Inflammatory macrophage treated with lipopolysaccharide for 1 hour (primary cell): ENCODE results near the gene SIRPB1.
"Not testable (repeated sequence)": the region's sequence is repeated elsewhere in the genome, so short reads cannot be mapped to it uniquely, and the experiment has no call there.

Experiments used
- DNase-seq, 2 donors: peaks; one replicate each; pipeline ENCODE4 v3.0.0-alpha.2; 2020 to 2022

SIRPB1 gene

DNA sequence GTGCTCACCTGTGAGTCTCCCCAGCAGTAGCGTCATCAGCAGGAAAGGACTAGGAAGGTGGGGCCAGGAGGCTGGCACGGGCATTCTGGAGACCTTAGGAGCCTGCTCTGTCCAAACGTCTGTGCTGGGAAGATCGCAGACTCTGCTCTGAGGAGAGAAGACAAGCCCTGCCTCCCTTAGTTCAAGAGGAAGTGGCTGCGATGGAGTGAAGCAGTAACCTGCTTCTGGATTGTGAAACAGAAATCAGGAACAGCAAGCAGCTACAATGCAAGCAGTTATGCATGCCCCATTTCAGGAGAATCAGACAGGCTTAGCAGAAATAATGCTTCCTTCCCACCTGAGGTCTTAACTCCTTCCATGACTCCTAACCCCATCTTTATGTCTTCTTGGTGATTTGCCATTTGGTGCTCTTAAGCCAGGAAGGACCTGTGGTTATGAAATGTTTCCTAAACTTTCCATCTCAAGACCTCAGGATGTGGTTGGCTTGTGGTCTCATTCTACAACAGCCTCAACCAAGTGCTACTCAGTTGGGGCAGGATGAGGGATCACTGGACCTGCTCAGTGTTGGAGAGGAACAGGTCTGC, at the start of gene SIRPB1:
SIRPB1 (minus strand) TSS at position 149 of the 584 bp plus-strand sequence; CDS start at position 84, 65 bp downstream.
- peak; percentile 58 to 68 for DNase-seq

- DNase-seq, result no peak
These were observed 49.5 kb upstream of the SIRPB1 start for GRCh38 chr20:1669304-1669703.

DNA sequence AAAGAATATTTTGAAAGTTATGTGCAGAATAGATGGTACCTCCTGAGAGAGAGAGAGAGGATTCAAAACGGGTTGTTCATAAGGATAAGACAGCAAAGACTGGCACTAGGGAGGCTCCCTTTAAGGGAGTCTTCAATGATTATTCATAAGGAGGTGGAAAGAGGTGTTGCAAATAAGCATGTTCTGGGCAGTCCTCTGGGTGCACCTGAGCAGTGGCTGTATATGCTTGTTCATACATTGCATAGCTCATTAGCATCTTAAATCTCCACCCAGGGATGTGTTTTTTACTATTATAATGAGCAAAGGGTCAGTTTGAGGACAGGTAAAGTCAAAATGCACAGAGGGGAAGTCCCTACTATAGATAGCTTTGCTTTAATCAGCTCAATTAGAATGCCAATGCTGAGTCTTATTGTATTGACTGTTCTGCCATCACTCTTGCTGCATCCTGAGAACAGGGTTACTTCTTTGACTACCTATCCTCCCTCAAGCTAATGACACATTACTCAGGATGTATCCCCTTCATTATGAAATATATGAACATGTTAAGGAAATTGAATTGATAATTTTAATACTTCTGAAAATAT, 47.8 kb upstream of the SIRPB1 start:
- no peak for DNase-seq

GRCh38 chr20:1666802-1667201, 47.0 kb upstream of the SIRPB1 start:
- no peak for DNase-seq

GRCh38 chr20:1665345-1665744, 45.5 kb upstream of the SIRPB1 start:
- DNase-seq, result no peak

DNA sequence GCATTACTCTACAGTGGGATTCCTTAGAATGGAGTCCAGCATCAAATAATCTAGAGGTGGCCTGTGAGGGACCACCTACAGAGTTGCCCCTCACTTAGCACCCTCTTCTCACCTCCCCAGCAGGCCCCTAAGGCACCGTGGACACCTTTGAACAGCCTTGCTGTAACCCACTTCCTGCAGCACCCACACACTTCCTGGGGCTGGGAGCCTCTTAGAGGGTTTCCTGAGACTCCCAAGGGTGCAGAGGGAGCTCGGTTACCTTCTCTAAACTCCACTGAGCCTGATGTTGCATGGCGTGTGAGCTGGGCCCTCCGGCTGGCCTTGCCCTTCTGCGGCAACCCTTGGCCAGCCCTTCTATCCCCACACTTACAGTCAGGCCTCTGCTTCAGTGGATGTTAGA, 45.1 kb upstream of the SIRPB1 start:
- no peak for DNase-seq

DNA sequence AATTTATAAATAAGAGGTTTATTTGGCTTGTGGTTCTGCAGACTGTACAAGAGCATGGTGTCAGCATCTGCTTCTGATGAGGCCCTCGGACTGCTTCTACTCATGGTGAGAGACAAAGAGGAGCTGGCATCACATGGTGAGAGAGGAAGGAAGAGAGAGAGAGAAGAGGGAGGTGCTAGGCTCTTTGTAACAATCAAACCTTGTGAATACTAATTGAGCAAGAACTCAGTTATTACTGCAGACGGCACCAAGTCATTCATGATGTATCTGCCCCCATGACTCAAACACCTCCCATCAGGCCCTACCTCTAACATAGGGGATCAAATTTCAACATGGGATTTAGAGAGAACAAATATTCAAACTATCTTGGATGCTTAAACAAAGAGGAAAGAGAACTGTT, 44.1 kb upstream of the SIRPB1 start:
- DNase-seq, result peak; percentile 22 to 49

GRCh38 chr20:1661542-1662299, 41.9 kb upstream of the SIRPB1 start:
- peak; percentile 59 to 74 for DNase-seq

- no peak for DNase-seq
These were observed 40.4 kb upstream of the SIRPB1 start for GRCh38 chr20:1660246-1660645.

DNA sequence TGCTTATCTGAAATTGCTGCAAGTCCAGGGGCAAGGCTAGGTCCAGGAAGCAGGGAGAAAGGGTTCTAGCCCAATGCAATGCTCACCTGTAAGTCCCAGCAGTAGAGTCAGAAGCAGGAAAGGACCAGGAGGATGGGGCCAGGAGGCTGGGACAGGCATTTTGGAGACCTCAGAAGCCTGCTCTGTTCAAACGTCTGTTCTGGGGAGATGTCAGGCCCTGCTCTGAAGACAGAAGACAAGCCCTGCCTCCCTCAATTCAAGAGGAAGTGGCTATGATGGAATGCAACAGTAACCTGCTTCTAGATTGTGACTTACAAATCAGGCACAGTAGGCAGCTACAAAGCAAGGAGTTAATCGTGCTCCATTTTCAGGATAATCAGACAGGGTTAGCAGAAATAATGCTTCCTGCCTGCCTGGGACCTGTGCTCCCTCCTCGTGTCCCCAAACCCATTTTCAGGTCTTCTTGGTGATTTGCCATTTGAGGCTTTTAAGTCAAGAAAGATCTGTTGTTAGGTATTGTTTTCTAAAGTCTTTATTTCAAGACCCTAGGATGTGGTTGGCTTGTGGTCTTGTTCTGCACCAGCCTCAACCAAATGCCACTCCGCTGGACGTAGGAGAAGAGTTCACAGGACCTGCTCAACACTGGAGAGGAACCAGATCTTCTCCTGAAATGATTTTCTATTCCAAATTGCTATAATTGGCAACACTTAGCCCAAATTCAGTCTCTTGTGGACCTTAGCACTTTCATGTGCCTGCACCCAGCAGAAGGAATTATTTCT, 37.9 kb upstream of the SIRPB1 start, which contains the start of gene SIRPG:
SIRPG (minus strand) TSS at position 224 of the 779 bp plus-strand sequence; CDS start at position 159, 65 bp downstream.
- DNase-seq, result no peak

DNA sequence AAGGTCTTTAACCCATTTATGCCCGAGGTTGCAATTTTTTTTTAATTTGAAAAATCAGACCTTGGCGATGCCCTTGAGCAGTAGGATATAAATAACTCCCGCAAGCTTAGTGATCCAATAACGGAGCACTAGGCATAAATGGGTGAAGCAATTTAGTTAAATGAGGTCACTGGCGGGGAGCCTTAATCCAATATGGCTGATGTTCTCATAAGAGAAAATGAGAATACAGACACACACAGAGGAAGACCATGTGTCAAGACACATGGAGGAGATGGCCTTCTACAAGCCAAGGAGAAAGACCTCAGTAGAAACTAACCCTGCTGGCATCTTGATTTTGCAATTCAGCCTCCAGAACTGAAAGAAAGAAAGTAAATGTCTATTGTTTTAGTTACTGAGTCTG, 37.0 kb upstream of the SIRPB1 start:
- no peak for DNase-seq

DNA sequence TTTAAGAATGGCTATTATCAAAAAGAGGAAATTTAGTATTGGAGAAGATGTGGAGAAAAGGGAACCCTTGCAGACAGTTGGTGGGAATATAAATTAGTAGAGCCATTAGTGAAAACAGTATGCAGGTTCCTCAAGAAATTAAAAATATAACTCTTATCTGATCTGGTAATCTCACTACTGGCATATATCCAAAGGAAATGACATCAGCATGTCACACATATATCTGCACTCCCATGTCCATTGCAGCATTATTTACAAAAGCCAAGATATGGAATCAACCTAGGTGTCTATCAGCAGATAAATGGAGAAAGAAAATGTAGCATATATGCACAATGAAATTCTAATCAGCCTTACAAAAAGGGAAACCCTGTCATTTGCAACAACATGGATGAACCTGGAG, 35.2 kb upstream of the SIRPB1 start:
- DNase-seq, result no peak

GRCh38 chr20:1652960-1653359, 33.2 kb upstream of the SIRPB1 start:
- no peak for DNase-seq

GRCh38 chr20:1652104-1652503, 32.3 kb upstream of the SIRPB1 start:
- no peak for DNase-seq

- no peak for DNase-seq
These were observed 31.7 kb upstream of the SIRPB1 start for GRCh38 chr20:1651268-1652058.

GRCh38 chr20:1648101-1648500, 28.3 kb upstream of the SIRPB1 start:
- DNase-seq, result no peak

DNA sequence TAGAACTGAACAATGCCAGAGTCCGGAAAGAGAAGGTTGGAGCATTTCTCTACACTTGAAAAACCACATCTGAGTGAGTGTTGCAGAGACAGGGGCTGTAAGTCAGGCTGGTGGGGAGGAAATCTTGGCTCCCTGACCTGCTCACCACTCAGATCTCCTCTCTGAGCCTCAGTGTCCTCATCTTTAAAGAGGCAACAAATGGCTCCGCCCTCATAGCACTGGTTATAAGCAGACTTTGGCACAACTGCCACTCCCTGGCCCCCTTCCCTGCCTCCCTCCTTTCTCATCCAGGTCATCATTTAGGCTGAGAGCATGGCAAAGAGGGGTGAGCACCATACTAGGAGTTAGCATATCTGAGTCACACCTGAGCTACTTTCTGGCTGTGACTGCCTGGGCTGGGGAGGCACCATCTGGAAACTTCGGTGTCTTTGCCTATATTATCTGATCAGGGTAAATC, 27.2 kb upstream of the SIRPB1 start:
- no peak for DNase-seq

DNA sequence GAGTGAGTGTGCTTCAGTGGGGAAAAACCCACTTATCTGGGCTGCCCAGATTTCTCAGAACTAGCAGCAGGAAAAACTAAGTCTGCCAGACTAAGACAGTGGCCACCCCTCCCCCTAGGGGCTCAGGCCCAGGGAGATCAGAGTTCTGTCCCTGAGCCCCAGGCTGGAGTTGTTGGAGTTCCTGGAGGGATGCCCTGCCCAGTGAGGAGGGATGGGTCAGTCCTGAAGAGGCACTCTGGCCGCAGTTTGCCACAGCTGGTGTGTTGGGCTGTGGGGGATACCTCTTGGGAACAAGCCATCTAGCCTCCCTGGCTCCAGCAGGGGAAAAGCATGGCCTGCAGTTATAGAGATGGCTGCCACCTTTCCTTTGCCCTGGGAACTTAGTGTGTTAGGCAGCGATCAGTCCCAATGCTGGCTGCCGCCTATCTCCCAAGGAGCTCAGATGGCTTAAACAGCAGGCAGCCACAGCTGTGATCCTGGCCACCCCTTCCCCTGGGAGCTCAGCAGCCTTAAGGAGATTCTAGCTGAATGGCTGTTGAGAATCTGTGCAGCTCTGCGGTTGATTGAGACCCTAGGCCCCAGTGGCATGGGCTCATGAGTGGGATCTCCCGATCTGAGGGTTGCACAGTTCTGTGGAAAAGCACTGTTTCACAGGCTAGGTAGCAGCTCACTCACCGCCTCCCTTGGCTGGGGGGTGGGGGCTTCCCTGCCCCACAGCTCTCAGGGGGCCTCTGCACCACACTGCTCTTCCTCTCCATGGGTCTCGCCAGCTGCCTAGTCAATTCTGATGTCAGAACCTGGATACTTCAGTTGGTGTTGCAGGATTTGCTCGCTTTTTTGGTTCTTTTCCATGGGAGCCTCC, 24.5 kb upstream of the SIRPB1 start:
- no peak for DNase-seq

DNA sequence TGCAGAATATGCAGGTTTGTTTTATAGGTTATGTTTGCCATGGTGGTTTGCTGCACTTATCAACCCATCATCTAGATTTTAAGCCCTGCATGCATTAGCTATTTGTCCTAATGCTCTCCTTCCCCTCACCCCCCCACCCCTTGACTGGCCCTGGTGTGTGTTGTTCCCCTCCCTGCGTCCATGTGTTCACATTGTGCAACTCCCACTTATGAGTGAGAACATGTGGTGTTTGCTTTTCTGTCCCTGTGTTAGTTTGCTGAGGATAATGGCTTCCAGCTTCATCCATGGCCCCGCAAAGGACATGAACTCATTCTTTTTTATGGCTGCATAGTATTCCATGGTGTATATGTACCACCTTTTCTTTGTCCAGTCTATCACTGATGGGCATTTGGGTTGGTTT, 18.8 kb upstream of the SIRPB1 start:
- not testable (repeated sequence) for DNase-seq

GRCh38 chr20:1637755-1638154, 17.9 kb upstream of the SIRPB1 start:
- DNase-seq, result no peak

DNA sequence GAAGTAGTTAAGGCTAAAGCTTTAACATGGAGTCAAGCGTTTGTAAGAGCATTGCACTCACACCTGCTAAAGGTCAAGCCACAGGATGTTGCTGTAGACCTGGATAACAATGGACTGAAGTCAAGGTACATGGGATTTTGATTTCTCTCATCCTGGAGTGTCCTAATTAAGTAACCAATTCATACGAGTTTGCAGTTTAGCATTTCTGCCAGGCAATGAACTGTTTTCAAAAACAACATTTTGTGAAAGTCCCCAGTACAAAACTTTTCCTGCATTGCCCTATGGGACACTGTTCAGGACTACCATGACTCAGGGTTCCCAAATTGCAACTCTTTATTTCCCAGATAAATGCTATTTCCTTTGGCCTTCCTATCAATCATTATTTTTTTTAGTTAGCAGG, 17.4 kb upstream of the SIRPB1 start:
- no peak for DNase-seq
